Hematopoietic multipotent progenitor cell treated with erythropoietin and hydrocortisone succinate and interleukin-3 and kit ligand, for 8 days (in vitro differentiated cells): ENCODE results near the gene PSMG3.

ENCODE experiments used
- DNase-seq: peaks from one replicate; pipeline ENCODE4 v3.0.0-alpha.2; 2015

The PSMG3 gene

GRCh38 chr7:1578513-1578912 lies 8.7 kb upstream of the PSMG3 start:
- DNase-seq, result no peak

GRCh38 chr7:1576521-1577253 lies 6.9 kb upstream of the PSMG3 start:
- DNase-seq, result no peak

- DNase-seq, result no peak
Observed at GRCh38 chr7:1575809-1576208, 6.0 kb upstream of the PSMG3 start.

GRCh38 chr7:1572111-1572822 lies 2.4 kb upstream of the PSMG3 start:
- DNase-seq, result no peak

GRCh38 chr7:1569440-1569832 lies 396 bp downstream of the PSMG3 start:
- no peak for DNase-seq

- peak; percentile 44 for DNase-seq
Observed at GRCh38 chr7:1569016-1569415, 816 bp downstream of the PSMG3 start.

- no peak for DNase-seq
Observed at GRCh38 chr7:1567896-1568510, 1.8 kb downstream of the PSMG3 start.

GRCh38 chr7:1567049-1567771 lies 2.6 kb downstream of the PSMG3 start:
- peak; percentile 19 for DNase-seq

GRCh38 chr7:1566687-1567048 lies 3.2 kb downstream of the PSMG3 start:
- DNase-seq, result peak; percentile 87

GRCh38 chr7:1564603-1565022 lies 5.2 kb downstream of the PSMG3 start:
- peak; percentile 12 for DNase-seq

GRCh38 chr7:1563981-1564602 lies 5.7 kb downstream of the PSMG3 start:
- peak; percentile 17 for DNase-seq

- DNase-seq, result no peak
Observed at GRCh38 chr7:1562597-1563051, 7.2 kb downstream of the PSMG3 start.

- DNase-seq, result no peak
Observed at GRCh38 chr7:1562116-1562515, 7.7 kb downstream of the PSMG3 start.

- DNase-seq, result no peak
Observed at GRCh38 chr7:1561036-1561940, 8.5 kb downstream of the PSMG3 start.

GRCh38 chr7:1560620-1561031 lies 9.2 kb downstream of the PSMG3 start:
- DNase-seq, result no peak

- DNase-seq, result no peak
Observed at GRCh38 chr7:1559626-1560590, 9.9 kb downstream of the PSMG3 start.

GRCh38 chr7:1558841-1559625 lies 10.8 kb downstream of the PSMG3 start:
- DNase-seq, result no peak

- DNase-seq, result no peak
Observed at GRCh38 chr7:1558181-1558811, 11.5 kb downstream of the PSMG3 start.

GRCh38 chr7:1557771-1558170 lies 12.1 kb downstream of the PSMG3 start:
- DNase-seq, result no peak
